Measurements from ENCODE around the gene CLGN. TPM values are rescaled to one million over a fixed set of nuclear protein-coding genes. Genes with fewer than 3 reads are reported as not detected.

CLGN gene
- total RNA-seq, 1 experiment from 2014 or later, result 0.35 TPM

GRCh38 chr4:140406292-140406691 lies 21.2 kb downstream of the CLGN start:
- Histone ChIP-seq H3K9me3 (ENCODE audit: insufficient read depth, low read depth) (no peaks in the 10 kb centered on the region), H3K4me1 (replicated peaks; ENCODE audit: insufficient read depth) (no peaks in the 10 kb centered on the region), H3K36me3 (ENCODE audit: low read depth) (no peaks in the 10 kb centered on the region; the same call in 1 of the 2 replicates), H3K4me3 (no peak overlapping the region), H3K79me2 (ENCODE audit: low read depth) (no peaks in the 10 kb centered on the region), H3K9me2 (ENCODE audit: insufficient read depth) (no peaks in the 10 kb centered on the region), H4K20me1 (ENCODE audit: insufficient read depth) (no peaks in the 10 kb centered on the region), H2AFZ (no peak overlapping the region), H3F3A (ENCODE audit: insufficient read depth, low read depth) (no peaks in the 10 kb centered on the region), H3K27ac (no peak overlapping the region), H3K27me3 (ENCODE audit: insufficient read depth, low read depth) (no peaks in the 10 kb centered on the region), H3K4me2 (no peak overlapping the region)
- ChIA-PET POLR2A (ENCODE audit: unreplicated experiment) (no interaction called here), CTCF (no interaction called here)
- intact Hi-C loops (cut with micrococcal nuclease; ENCODE audit: unreplicated experiment), result no loop called here
- no TSS peak for BruUV-seq (replicated peaks)
- TF ChIP-seq EZH2 (IDR thresholded peaks at IDR 0.05; ENCODE audit: low read depth) (no peak), CTCF (conservative IDR thresholded peaks at IDR 0.05) (no peak)
- no peak for DNase-seq

- Histone ChIP-seq H4K20me1 (ENCODE audit: insufficient read depth) (no peaks in the 10 kb centered on the region), H3K4me1 (replicated peaks; ENCODE audit: insufficient read depth) (no peaks in the 10 kb centered on the region), H3K79me2 (ENCODE audit: low read depth) (no peaks in the 10 kb centered on the region), H3F3A (ENCODE audit: insufficient read depth, low read depth) (no peaks in the 10 kb centered on the region), H3K27me3 (ENCODE audit: insufficient read depth, low read depth) (no peaks in the 10 kb centered on the region), H3K36me3 (ENCODE audit: low read depth) (no peaks in the 10 kb centered on the region), H3K9me3 (ENCODE audit: insufficient read depth, low read depth) (no peaks in the 10 kb centered on the region), H3K9me2 (ENCODE audit: insufficient read depth) (no peaks in the 10 kb centered on the region), H3K4me3 (no peak overlapping the region), H3K27ac (no peak overlapping the region), H2AFZ (no peak overlapping the region), H3K4me2 (no peak overlapping the region)
- intact Hi-C loops (cut with micrococcal nuclease; ENCODE audit: unreplicated experiment), result no loop called here
- no TSS peak for BruUV-seq (replicated peaks)
- ChIA-PET POLR2A (ENCODE audit: unreplicated experiment) (no interaction called here), CTCF (interaction anchor here (0.6 kb wide), 1 partner anchor 395 kb away, joined by 7 read pairs; no protein-coding TSS in a partner anchor)
- no peak for DNase-seq
- TF ChIP-seq EZH2 (IDR thresholded peaks at IDR 0.05; ENCODE audit: low read depth) (no peak), CTCF (conservative IDR thresholded peaks at IDR 0.05) (no peak)
Observed at GRCh38 chr4:140400111-140400510, 27.3 kb downstream of the CLGN start.

GRCh38 chr4:140395668-140396067 lies 31.8 kb downstream of the CLGN start:
- TF ChIP-seq EZH2 (IDR thresholded peaks at IDR 0.05; ENCODE audit: low read depth) (no peak), CTCF (conservative IDR thresholded peaks at IDR 0.05) (no peak)
- DNase-seq, result no peak
- CTCF ChIA-PET, result no interaction called here

More at GRCh38 chr4:140395668-140396067, 31.8 kb downstream of the CLGN start:
- Histone ChIP-seq H3K27ac (no peak overlapping the region), H4K20me1 (ENCODE audit: insufficient read depth) (no peaks in the 10 kb centered on the region), H3K36me3 (ENCODE audit: low read depth) (no peaks in the 10 kb centered on the region), H3K79me2 (ENCODE audit: low read depth) (no peaks in the 10 kb centered on the region), H3K9me2 (ENCODE audit: insufficient read depth) (no peaks in the 10 kb centered on the region), H3K4me1 (replicated peaks; ENCODE audit: insufficient read depth) (no peaks in the 10 kb centered on the region), H3K4me3 (no peak overlapping the region), H3K4me2 (no peak overlapping the region), H2AFZ (no peak overlapping the region), H3F3A (ENCODE audit: insufficient read depth, low read depth) (no peaks in the 10 kb centered on the region), H3K27me3 (ENCODE audit: insufficient read depth, low read depth) (no peaks in the 10 kb centered on the region), H3K9me3 (ENCODE audit: insufficient read depth, low read depth) (no peaks in the 10 kb centered on the region)
- intact Hi-C loops (cut with micrococcal nuclease; ENCODE audit: unreplicated experiment), result no loop called here
- no TSS peak for BruUV-seq (replicated peaks)
- POLR2A ChIA-PET (ENCODE audit: unreplicated experiment), result no interaction called here

Data from PC-9 (cell line).